ENCODE results near the gene P2RY2.
"Not testable (repeated sequence)": the region's sequence is repeated elsewhere in the genome, so short reads cannot be mapped to it uniquely, and the experiment has no call there.

The P2RY2 gene

GRCh38 chr11:73270016-73270854 lies 52.2 kb downstream of the P2RY2 start:
- DNase-seq = no peak

GRCh38 chr11:73270855-73271477 lies 52.9 kb downstream of the P2RY2 start:
- DNase-seq = no peak

- not testable (repeated sequence) for DNase-seq
Observed at GRCh38 chr11:73271478-73271865, 53.4 kb downstream of the P2RY2 start.

- DNase-seq = no peak
Observed at GRCh38 chr11:73271936-73272679, 54.0 kb downstream of the P2RY2 start, which contains the start of gene P2RY6. TSS of gene P2RY6 (plus strand) at chr11:73272338. CDS start at chr11:73296519, 24,181 bp downstream.

- no peak for DNase-seq
Observed at GRCh38 chr11:73272680-73273038, 54.6 kb downstream of the P2RY2 start.

GRCh38 chr11:73273222-73273895 lies 55.3 kb downstream of the P2RY2 start:
- DNase-seq = no peak

GRCh38 chr11:73274191-73274590 lies 56.1 kb downstream of the P2RY2 start:
- DNase-seq = not testable (repeated sequence)

- DNase-seq = no peak
Observed at GRCh38 chr11:73274722-73275380, 56.8 kb downstream of the P2RY2 start.

GRCh38 chr11:73275381-73275750 lies 57.3 kb downstream of the P2RY2 start:
- DNase-seq = no peak

- no peak for DNase-seq
Observed at GRCh38 chr11:73277467-73277866, 59.4 kb downstream of the P2RY2 start.

GRCh38 chr11:73280626-73281025 lies 62.5 kb downstream of the P2RY2 start:
- no peak for DNase-seq

- DNase-seq = no peak
Observed at GRCh38 chr11:73281201-73281741, 63.2 kb downstream of the P2RY2 start.

- DNase-seq = no peak
Observed at GRCh38 chr11:73281796-73282660, 63.9 kb downstream of the P2RY2 start.

- DNase-seq = no peak
Observed at GRCh38 chr11:73283276-73284000, 65.4 kb downstream of the P2RY2 start.

GRCh38 chr11:73284106-73284505 lies 66.0 kb downstream of the P2RY2 start:
- DNase-seq = no peak

- no peak for DNase-seq
Observed at GRCh38 chr11:73285721-73286120, 67.6 kb downstream of the P2RY2 start.

Data from hematopoietic multipotent progenitor cell treated with erythropoietin and hydrocortisone succinate and interleukin-3 and kit ligand, for 8 days (in vitro differentiated cells).